SW480 (cell line): Measurements from ENCODE around the gene CTRB2.
"Not testable (repeated sequence)": the region's sequence is repeated elsewhere in the genome, so short reads cannot be mapped to it uniquely, and the experiment has no call there.

Experiments
- DNase-seq: peaks from one replicate; pipeline ENCODE4 v3.0.0-alpha.2; 2016; ENCODE audit warnings: low spot score

CTRB2 gene

DNA sequence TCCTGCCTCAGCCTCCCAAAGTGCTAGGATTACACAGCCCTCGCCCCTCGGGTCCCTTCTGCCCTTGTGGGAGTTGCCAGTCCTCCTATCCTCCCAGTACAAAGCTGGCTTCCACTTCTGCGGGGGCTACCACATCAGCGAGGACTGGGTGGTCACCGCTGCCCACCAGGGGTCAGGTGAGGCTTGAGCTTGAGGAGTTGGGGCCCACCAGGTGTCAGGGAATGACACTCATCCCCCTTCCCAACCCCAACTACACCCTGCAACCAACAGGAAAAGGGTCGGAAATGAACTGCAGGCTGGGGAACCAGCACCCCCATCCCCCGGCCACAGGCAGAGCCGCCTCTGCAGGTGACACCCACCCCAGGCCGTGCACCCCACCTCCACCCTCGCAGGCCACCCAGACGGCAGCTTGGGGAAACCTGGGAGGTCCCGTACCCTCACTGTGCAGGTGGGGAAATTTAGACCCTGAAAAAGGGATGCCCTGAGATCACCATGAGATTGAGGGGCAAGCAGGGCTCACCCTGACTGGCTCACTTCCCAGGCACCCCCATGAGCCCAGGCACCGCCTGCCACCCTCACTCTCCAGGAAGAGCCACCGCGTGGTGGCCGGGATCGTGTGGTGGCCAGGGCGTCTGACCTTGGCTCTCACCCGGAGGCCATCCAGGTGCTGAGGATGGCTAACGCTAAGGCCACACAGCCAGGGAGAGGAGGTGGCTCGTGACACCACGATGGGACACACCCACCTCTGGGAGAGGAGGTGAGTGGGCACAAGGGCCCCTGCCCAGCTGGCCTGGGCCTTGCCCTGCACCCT, 19.8 kb upstream of the CTRB2 start:
- DNase-seq = no peak

DNA sequence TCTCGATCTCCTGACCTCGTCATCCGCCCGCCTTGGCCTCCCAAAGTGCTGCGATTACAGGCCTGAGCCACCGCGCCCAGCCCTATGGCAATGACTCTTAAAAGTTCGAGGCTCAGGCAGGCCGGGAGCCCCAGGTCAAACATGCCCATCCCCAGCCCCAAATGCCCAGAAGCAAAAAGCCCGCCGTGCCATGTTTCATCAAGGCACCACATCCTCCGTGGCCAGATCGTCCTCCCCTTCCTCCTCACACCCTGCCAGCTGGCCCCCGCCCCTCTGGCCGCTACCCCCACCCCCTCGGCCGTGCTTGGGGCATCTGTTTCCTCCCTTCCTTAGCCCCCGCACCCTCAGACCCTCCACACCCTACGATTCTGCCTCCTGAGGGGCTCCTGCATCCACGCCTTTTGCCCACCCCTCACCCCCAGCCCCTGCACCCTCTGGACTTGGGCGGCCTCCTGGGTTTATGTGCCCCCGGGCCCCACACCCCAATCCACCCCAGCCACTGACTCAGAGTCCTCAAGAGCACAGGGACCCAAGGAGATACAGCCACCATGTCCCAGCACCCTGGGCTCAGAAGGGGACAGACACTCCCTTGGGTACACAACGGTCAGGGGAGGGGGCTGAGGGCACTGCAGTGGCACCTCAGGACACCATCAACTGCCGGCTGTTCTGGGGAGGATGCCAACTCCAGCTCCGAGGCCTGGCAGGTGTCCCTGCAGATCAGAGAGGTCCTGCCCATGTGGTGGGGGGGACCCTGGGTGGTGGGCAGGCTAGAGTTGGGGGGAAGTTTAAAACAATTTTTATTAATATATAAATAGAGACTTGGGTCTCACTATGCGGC, 18.9 kb upstream of the CTRB2 start:
- DNase-seq = no peak

DNA sequence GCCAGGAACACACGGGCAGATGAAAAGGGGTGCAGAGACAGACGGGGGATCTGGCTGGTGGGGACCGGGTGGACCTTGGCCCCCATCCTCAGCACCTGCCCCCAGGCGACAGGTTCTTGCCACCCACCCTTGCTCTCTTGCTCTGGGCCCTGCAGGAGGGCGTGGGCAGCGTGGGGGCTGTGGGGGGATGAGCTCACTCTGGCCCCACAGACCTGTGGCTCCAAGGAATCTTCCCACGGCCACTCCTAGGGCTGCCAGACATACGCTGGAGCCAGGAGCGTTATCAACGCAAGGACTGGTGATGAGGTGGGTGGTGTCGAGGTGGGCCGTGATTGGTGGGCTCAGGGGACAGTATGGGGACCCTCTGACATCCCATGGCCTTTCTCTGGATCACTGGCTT, 18.1 kb upstream of the CTRB2 start:
- DNase-seq = no peak

DNA sequence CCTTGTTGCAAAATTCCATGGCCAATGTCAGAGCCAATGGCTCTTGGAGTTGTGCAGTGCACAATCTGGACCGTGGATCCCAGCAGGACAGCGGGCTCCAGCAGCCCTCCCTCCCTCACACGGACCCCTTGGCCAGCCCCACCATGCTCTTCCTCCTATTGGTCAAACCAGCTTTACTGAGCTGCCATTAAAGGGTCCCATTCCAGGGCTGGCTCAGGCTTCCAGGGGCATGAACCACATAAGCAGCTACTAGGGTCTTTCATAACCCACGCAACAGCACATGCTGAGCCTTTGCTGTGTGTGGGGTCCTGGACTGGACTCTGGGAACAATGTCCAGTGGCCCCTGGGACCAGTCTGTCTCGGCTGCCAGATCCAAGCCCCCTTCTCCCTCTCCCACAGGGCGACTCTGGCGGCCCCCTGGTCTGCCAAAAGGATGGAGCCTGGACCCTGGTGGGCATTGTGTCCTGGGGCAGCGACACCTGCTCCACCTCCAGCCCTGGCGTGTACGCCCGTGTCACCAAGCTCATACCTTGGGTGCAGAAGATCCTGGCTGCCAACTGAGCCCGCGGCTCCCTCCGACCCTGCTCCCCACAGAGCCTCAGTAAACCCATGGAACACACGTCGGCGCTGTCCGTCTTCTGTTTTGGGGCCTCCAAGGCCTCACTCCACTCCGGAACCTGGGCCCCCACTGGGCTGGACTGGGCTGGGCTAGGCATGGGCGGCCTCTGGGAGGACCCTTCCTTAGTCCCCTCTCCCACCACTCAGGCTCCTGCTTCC, 17.5 kb upstream of the CTRB2 start:
- no peak for DNase-seq

DNA sequence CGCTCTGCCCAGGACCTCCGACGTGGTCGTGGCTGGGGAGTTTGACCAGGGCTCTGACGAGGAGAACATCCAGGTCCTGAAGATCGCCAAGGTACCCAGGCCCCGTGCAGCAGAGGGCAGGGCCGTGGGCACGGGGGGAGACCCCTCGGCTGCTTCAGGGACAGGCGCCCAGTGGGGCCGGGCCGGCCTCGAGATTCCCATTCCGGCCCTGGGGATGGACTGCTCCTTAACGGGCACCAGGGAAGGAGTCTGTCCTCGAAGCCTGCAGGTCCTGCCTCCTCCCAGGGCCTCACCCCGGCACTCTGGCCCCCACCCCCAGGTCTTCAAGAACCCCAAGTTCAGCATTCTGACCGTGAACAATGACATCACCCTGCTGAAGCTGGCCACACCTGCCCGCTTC, 16.2 kb upstream of the CTRB2 start:
- DNase-seq = not testable (repeated sequence)

DNA sequence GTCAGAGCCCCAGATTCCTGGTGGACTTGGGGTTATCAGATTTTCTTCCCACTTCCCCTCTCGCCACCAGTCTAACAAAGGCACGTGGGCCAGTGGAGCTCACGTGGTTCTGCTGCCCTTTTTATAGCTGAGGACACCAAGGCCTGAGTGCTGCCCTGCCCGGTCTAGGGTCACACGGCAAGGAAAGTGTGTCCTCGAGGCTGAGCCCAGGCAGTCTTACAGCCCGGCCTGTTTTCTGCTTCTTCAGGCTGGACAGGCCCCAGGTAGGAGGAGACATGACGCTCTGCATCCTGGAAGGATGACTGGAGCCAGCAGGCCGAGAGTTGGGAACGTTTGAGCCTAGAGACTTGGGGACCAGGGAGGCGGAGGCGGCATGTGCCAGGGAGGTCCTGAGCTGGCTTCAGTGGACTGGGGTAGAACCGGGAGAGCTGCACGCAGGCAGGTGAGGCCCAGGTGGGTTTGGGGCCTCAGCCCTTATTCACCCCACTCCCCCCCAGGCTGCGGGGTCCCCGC, 15.4 kb upstream of the CTRB2 start:
- no peak for DNase-seq

DNA sequence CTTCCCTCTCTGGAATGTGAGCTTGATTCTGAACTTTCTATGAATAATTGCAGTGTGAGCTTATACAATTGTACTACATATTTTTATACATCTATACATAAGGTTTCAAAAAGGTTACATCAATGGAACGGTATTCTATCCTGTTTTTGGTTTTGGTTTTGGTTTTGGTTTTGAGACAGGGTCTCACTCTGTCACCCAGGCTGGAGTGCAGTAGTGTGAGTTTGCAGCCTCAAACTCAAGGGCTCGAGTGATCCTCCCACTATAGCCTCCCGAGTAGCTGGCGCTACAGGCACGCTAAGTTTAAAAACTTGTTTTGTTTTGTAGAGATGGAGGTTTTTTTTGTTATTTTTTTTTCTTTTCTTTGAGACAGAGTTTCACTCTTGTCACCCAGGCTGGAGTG, 12.9 kb upstream of the CTRB2 start:
- DNase-seq = no peak

DNA sequence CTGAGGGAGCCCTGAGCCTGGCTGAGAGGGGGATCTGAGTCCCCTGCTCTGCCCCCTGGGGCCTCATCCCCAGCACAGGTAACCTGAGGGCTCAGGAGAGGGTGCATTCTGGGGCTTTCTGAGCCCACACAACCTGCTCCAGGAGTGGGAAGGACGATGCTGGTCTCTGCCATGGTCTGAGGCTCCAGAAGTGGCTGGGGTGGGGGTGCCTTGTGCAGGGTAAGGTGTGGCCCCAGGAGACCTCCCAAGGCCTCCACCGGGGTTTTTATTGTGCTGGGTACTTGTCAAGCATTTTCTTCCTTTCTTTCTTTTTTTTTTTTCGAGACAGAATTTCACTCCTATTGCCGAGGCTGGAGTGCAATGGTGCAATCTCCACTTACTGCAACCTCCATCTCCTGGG, 12.1 kb upstream of the CTRB2 start:
- no peak for DNase-seq

DNA sequence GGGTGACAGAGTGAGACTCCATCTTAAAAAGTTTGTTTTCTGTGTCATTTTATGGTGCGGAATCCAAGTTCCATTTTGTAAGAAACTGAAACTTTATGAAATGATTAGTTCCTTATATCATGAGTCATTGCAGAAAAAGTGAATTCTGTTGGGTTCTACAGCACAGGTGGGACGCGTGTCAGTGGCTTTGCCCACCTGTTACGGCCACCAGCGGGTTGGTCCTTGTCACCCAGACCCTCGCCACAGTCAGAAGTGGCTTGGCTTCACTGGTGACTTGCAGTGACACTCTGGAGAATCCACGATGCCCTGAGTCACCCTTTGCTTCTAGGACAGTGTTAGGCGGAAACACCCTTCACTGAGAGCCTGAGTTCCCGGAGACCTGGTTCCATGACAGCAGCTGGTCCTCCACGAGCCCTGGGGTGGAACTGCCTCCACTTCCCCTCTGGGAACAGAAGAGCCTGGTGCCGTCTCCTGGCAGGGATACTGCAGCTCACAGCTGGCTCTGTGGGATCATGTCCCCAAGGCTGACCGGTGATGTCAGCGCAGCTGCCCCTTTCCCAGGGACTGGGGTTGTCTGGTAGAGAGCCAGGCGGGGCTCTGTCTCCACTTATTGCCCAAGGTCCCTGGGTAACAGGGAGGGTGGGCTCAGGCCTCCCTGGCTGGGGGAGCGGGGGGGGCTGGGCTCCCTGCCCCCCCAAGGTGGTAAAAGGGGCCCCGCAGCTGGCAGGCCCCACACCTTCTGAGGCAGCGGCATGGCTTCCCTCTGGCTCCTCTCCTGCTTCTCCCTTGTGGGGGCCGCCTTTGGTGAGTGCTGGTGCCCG, 11.5 kb upstream of the CTRB2 start, which contains the start of gene CTRB1:
CTRB1 (plus strand) TSS at position 733 of the 821 bp plus-strand sequence; CDS start at position 753, 20 bp downstream.
- no peak for DNase-seq

DNA sequence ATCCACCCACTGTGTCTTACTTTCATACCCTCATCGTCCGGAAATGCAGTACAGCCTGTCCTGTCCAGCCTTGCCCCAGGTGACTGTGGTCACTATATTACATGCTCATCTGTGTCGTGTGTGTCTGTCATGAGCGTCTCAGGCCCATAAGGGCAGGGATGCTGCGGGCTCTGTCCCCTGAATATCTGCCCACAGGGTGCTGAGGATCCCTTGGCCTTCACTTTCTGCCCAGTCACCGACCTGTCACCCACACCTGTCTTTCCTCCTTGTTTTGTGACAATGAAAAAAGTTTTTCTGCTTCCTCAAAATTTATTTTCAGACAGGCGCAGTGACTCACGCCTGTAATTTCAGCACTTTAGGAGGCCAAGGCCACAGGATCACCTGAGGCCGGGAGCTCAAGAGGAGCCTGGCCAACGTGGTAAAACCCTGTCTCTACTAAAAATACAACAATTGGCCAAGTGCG, 10.5 kb upstream of the CTRB2 start:
- DNase-seq = no peak

DNA sequence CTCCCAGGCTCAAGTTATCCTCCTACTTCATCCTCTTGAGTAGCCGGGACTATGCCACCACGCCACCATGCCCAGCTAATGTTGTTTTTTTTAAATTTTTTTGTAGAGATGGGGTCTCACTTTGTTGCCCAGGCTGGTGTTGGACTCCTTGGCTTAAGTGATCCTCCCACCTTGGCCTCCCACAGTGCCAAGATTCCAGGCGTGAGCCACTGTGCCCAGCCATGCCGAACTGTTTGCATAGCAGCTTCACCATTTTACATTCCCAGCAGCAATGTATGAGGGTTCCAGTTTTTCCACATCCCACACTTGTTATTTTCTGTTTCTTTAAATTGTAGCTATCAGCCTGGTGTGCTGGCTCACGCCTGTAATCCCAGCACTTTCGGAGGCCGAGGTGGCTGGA, 9.6 kb upstream of the CTRB2 start:
- no peak for DNase-seq

DNA sequence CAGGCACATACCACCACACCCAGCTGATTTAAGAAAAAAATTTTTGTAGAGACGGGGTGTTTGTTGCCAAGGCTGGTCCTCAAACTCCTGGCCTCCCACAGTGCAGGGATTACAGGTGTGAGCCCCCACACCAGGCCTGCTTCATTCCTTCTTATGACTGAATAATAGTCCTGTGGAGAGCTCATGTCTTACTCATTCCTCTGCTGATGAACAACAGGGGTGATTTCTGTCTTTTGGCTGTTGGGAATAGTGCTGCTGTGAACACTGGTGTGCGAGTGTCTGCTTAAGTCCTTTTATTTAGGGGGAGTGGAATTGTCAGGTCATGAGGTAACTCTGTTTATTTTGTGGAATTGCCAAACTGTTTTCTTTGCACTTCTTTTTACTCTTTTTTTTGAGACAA, 9.2 kb upstream of the CTRB2 start:
- no peak for DNase-seq

DNA sequence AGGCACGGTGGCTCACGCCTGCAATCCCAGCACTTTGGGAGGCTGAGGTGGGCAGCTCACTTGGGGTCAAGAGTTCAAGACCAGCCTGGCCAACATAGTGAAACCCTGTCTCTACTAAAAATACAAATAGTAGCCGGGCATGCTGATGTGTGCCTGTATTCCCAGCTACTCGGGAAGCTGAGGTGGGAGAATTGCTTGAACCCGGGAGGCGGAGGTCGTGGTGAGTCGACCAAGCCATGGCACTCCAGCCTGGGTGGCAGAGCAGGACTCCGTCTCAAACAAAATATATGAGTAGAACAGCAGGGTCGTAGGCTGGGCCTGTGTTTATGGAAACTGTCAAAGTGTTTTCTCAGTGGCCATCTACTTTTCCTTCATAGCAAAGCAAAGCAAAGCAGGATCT, 4.3 kb upstream of the CTRB2 start:
- DNase-seq = not testable (repeated sequence)

DNA sequence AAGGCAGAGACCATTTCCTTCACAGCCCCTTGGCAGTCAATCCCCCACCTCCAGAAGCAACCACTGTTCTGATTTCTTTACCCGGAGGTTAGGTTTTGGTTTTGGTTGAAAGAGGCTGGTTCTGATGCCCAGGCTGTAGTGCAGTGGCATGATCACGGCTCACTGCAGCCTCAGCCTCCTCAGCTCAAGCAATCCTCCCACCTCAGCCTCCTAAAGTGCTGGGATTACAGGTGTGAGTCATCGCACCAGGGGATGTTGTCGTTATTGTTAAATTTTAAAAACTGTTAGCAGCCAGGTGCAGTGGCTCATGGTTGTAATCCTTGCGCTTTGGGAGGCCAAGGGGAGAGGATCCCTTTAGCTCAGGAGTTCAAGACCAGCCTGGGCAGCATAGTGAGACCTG, 3.0 kb upstream of the CTRB2 start:
- DNase-seq = no peak

DNA sequence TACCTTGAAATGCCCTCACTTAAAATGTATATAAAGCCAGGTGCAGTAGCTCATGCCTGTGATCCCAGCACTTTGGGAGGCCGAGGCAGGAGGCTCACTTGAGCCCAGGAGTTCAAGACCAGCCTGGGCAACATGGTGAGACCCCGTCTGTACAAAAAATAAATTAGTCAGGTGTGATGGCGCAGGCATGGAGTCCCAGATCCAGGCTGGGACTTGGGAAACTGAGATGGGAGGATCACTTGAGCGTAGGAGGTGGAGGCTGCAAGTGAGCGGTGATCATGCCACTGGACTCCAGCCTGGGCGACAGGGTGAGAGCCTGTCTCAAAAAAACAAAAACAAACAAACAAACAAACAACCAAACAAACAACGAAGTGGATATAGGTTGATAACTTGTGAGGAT, 2.6 kb upstream of the CTRB2 start:
- not testable (repeated sequence) for DNase-seq

DNA sequence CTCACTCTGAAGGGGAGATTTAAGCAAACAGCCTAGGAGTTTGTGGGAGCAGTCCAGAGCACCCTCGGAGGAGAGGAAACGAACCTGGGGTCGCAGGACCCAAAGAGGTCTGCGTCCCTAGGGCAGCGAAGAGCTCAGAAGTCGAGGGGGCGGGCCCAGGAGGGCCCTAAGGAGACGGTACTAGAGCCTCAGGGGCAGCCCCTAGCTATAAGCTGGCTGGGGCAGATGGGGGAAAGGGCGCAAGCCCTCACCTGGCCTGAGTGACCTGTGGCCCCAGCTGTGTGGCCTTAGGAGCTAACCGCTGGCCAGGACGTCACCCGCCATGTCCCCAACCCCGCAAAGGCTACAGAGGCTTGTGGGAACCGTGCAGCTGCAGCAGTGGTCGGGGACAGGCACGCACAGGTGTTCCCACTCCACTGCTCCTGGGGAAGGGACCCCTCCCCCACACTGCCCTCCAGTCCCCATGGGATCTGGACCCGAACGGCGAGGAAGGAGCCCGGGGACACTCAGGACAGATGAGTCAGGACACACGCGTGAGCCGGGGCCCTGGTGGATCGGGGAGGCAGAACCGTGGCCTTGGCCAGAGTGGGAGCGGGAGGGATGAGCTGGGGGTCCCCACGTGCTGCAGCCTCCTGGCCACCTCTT, 2.0 kb upstream of the CTRB2 start:
- DNase-seq = no peak

DNA sequence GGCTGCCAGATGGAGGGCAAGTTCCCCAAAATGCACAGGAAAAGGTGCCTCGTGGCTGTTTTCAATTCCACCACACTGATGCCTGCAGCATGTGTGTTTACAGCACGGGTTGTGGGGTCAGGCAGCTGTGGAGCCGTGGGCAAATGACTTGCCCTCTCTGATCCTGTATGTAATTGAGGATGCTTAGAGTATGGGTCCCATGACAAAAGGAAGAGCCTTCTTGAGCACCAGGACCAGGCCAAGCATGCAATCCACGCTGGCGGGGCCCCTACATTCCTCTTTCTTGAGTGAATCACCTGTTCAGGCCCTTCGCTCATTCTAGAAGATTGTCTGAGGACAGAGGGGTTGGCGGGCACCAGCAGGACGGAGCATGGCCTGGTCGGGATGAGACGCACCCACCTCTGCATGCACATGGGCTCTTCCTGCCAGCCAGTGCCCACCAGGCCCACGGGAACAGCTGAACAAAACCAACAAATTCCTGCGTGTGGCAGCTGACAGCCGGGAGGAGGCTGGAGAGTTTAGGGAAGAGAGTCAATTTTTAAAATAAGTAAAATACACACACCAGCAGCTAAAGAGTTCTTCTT, 1.4 kb upstream of the CTRB2 start:
- DNase-seq = no peak

DNA sequence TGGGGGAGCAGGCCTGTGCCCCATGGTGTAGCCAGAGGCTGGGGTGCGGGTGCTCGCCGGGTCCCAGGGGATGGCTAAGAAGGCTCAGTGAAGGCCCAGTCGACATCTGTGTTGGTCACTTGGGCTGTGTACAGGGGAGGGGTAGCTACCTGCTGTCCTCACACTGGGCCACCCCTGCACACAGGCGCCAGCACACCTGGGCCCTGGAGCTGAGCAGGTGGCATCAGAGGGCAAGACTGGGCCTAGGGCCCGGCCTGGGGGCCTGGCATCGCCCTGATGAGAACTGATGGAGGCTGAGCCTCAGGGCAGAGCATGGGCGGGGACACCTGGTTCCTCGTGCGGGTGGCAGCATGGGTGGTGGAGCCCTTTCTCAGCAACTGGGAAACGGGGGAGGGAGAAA, 870 bp upstream of the CTRB2 start:
- no peak for DNase-seq

DNA sequence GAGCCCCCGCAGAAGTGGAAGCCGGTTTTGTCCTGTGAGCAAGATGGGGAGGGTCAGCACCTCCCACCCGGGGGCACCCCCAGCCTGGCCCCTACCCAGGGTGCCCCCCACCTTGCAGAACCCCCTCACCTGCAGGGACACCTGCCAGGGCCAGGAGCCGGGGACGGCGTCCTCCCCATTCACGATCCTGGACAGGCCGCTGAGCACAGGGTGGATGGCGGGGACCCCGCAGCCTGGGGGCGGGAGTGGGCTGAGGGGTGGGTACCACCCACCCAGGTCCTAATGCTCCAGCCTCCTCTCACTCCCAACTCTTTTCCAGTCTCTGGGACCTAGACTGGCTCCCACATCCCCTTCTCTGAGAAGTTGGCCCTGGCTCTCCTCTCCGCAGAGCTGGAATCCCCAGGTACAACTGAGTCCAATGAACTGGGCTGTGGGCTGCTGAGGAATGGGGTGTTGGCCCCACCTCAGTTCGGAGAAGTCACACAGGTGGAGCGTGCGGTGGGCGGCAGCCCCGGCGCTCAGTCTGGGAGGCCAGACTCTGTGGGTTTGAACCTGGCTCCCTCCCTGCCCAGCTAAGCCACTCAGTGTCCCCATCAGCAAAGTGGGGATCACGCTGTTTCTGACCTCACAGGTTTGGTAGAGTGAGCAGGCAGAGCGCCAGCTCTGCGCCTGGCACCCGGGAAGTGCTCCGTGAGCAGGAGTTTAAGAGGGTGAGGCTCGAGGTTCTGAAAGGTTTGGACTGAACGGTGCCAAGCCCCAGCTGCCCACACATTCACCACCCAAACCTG, 806 bp downstream of the CTRB2 start:
- not testable (repeated sequence) for DNase-seq

DNA sequence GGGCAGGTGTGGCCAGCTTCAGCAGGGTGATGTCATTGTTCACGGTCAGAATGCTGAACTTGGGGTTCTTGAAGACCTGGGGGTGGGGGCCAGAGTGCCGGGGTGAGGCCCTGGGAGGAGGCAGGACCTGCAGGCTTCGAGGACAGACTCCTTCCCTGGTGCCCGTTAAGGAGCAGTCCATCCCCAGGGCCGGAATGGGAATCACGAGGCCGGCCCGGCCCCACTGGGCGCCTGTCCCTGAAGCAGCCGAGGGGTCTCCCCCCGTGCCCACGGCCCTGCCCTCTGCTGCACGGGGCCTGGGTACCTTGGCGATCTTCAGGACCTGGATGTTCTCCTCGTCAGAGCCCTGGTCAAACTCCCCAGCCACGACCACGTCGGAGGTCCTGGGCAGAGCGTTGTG, 1.5 kb downstream of the CTRB2 start:
- not testable (repeated sequence) for DNase-seq
